Pulmonary artery endothelial cell (primary cell): ENCODE results near the gene KRTAP13-3. TPM values are rescaled to one million over a fixed set of nuclear protein-coding genes. Genes with fewer than 3 reads are reported as not detected.

Experiments used
- DNase-seq: peaks from one replicate; pipeline ENCODE4 v3.0.0-alpha.2; 2011; ENCODE audit warnings: low read depth, low spot score
- total RNA-seq: library from RNA; depleted of rRNA; stranded (reverse); fragments of >200 nt; gene quantifications from 2 replicates; pipeline ENCODE4 v1.2.3, GENCODE V29; 2014

KRTAP13-3 gene
- not detected in 2 replicates for total RNA-seq

DNA sequence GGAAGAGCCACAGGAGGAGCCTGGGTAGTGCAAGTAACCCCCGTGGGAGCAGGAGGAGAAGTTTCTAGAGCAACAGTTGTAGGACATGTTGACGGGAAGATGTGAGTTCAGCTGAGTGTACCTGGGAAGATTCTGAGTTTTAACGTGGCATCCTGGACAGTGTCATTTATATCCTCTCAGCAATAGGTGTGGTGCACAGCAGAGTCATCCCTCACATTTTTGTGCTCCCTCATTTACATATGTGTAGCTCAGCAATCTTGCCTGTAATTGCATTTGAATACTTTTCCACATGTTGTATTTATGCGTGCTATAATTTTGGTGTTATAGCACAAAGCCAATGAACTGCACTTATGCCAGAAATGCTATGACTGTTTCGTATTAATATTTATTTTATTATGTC, at the start of gene KRTAP13-3:
TSS of gene KRTAP13-3 (minus strand) at position 101 of the 400 bp plus-strand sequence. CDS start at position 87, 14 bp downstream.
- no peak for DNase-seq

- DNase-seq = no peak
These were observed 43.4 kb upstream of the KRTAP13-3 start for GRCh38 chr21:30468900-30469714.

DNA sequence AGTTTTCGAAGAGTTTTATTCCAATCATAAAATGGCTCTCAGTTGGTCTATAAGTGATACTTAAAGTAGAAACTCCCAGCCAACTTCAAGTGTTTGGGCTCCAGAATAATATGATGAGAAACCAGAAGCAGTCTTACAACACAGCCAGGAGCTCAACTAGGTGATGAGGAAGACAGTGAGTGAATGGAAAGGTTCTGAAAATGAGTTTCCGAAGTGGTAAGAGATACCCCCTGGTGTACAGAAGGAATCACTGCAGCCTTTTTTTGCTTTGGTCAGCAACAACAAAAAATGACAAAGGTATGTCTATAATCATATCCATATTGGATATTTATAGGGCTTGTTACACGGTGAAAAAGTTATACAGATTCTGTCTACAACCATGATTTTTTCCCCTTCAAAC, 38.0 kb upstream of the KRTAP13-3 start:
- DNase-seq = no peak

DNA sequence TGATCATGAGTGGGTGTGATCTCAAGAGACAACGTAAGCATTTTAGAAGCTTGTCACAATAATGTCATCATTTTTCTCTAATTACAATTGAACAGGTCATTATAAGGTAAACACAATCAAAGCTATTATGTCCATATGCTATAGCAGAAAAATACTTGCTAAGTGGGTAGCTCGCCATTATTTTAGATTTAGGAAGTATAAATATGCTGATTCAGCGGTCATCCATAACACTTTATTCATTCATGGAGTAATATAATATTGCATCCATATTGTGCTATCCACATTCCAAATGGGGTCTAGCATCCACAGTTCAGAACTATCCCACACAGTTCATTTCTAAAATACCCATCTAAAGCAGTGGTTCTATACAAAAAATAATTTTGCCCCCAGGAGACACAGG, 22.8 kb upstream of the KRTAP13-3 start:
- DNase-seq = no peak

DNA sequence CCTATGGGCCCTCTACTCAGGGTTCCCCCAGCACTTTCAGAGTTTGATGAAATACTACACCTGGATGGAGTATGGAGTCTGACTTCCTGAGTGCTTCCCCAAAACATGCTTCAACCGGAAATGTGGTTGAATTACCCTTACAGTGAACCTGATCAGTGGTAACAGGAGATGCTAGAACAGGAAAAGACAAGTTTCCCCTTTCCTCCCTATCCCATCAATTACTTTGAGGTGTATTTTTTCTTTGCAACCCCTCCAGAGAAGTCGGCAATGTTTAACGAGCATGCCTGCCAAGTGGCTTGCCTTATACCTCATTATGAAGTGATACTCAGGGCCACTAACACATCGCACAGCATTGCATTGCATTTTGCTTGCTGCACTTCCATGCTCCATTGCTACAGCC, 21.3 kb upstream of the KRTAP13-3 start:
- DNase-seq = no peak

DNA sequence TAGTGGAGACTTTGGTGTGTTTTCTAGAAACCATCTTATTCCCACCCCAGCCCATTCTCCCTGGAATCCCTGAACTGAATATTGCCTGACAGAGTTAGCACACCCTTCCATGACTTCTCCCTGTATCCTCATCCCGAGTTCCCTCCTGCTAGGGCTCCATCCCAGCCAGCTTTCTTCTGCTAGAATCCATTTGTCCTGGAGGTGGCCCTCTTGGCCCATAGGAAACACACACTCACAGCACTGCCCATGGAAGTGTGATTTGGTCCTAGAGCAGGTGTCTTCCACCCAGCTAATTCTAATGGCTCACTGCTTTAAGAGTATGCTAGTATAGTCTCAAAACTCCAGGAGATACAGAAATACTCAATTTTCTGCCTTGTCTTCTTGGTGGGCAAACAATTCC, 18.5 kb upstream of the KRTAP13-3 start:
- DNase-seq = no peak

DNA sequence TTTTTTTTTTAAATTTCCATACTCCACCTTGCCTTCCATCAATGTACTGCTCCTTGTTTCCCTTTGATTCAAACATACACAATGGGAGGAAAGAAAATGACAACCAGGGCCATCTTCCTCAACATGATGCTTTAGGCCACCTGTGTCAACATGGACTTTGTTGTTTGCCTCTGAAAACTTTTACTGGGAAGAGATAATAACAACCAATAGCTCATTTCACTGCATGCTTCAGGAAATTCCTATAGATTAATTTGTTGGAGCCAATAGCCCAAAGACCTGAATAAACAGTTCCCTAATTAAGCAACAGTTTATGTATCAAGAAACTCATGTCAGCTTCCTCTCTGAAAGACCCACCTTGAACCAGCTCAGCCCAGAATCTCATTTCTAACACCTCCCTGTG, 17.5 kb upstream of the KRTAP13-3 start:
- DNase-seq = no peak

DNA sequence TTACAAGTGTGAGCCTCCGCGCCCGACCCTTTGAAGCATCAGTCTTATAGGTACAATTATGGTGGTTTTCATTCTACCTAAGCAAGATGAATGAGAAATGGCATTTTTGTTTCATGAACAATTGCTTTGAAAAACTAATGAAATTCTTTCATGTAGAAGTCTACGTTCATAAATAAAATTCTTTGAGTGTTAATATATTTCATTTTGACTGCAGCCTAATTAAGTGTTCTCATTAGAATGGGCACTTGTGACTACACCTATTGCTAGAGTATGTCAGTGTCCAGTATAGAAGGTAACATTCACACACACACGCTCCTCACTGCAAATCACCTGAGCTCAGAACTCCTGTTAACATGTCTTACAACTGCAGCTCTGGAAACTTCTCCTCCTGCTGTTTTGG, 14.2 kb upstream of the KRTAP13-3 start, which contains the start of gene KRTAP15-1:
TSS of gene KRTAP15-1 (plus strand) at position 301 of the 400 bp plus-strand sequence. CDS start at position 354, 53 bp downstream.
- DNase-seq = no peak

DNA sequence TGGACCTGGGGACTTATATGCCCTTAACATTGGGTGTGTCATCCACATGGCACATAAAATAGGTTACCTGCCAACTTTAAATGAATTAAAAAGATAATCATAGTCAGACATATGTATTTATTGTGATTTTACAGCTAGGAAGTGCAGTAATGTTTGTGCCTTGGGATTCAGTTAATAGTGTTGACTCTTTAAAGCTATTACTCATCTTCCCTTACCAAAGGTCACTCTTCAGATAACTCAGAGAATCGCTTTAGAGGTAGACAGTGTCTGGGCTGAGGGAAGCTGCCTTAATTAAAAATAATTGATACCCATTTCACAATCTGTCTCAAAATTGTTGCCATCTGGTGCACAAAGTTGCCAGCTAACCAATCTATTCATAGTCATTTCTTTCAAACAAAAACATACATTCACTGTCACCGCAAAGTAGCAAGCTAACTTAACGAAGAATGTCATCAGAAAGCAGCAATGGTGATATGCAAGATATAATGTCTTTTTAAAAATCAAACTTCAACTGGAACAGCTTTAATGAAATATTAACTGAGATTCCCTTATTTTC, 11.4 kb upstream of the KRTAP13-3 start:
- DNase-seq = no peak

GRCh38 chr21:30434033-30434631, 8.4 kb upstream of the KRTAP13-3 start:
- no peak for DNase-seq

GRCh38 chr21:30430170-30430655, 4.5 kb upstream of the KRTAP13-3 start, which contains the start of gene KRTAP13-4:
KRTAP13-4 (plus strand) TSS chr21:30430220; CDS start chr21:30430276, 56 bp downstream.
- no peak for DNase-seq

DNA sequence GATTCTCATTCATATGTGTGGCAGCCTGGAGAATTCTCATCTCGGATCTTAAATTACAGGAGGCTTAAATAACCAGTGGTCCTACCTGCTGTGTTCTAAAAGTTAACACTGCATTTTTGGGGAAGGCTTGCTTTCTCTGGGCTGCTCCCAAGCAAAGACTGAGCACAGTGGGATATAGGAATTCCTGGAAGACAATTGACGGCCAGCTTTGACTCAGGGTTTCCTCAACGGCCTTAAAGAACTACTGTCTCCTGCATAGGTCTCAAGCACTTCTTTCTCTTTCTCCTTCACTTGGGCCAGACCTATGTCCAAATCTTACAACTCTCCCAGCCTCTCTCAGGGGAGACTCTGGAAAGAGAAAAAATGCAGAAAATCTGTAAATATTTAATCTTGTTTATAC, 1.0 kb upstream of the KRTAP13-3 start:
- no peak for DNase-seq

GRCh38 chr21:30415993-30416392, 9.7 kb downstream of the KRTAP13-3 start:
- DNase-seq = no peak

- no peak for DNase-seq
These were observed 16.8 kb downstream of the KRTAP13-3 start for GRCh38 chr21:30408782-30409494.

DNA sequence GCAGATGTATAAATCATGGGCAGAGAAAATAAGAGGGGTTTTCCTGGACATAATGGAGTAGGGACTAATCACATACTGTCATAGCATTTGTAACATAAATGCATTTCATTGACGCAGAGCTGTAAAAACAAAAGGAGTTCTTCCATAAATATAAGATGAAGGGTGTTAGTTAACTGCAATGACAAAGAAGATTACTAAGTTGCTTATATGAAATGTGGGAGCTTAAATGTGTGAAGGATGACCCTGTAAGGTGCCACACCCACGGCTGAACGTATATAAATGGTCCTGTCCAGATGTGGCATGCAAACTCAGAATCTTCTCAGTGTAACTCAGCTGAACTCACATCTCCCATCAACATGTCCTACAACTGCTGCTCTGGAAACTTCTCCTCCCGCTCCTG, 30.0 kb downstream of the KRTAP13-3 start, which contains the start of gene KRTAP13-1:
TSS of gene KRTAP13-1 (plus strand) at position 301 of the 400 bp plus-strand sequence. CDS start at position 357, 56 bp downstream.
- DNase-seq = no peak

- no peak for DNase-seq
These were observed 34.2 kb downstream of the KRTAP13-3 start for GRCh38 chr21:30391492-30392025.

DNA sequence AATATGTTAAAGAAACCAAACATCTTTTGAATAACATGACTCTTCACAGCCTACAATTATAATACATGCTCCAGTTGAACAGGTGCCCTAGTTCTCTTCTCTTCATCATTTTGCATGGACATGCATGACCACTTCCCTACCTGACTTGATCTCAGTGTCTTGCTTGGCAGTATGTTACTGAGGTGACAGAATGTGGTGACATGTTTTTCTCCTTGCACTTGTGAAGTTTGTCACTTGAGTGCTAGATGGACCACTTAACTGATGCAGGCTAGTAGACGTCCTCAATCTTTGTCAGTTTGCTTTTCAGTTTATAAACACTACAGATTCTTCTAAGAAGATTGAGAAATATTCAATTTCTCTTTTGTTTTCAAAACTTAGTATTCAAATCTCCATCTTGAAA, 43.5 kb downstream of the KRTAP13-3 start:
- no peak for DNase-seq
